Activated T-cell treated with anti-CD3 and anti-CD28 coated beads for 48 hours (primary cell): ENCODE data around the gene SCN7A.
"Not testable (repeated sequence)": the region's sequence is repeated elsewhere in the genome, so short reads cannot be mapped to it uniquely, and the experiment has no call there.

Experiments
- DNase-seq: peaks from one replicate; pipeline ENCODE4 v3.0.0-alpha.2; 2020; ENCODE audit warnings: low read depth

The SCN7A gene

GRCh38 chr2:166454006-166454595 lies 39.9 kb downstream of the SCN7A start:
- DNase-seq: no peak

GRCh38 chr2:166451468-166451867 lies 42.6 kb downstream of the SCN7A start:
- no peak for DNase-seq

DNA sequence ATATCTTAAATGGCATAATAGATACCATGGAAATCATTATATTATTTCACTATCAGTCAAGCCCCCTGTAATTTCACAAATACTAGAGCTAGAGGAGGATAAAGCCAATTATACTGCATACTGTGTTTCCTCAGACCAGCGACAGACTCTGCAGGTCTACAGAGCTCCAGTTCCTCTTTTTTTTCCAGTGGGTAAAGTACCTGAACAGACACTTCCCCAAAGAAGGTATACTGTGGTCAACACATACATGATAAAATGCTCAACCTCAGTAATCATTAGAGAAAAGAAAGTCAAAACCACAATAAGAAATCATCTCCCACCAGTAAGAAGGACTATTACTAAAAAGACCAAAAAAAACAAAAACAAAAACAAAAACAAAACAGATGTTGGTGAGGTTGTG lies 44.6 kb downstream of the SCN7A start:
- no peak for DNase-seq

DNA sequence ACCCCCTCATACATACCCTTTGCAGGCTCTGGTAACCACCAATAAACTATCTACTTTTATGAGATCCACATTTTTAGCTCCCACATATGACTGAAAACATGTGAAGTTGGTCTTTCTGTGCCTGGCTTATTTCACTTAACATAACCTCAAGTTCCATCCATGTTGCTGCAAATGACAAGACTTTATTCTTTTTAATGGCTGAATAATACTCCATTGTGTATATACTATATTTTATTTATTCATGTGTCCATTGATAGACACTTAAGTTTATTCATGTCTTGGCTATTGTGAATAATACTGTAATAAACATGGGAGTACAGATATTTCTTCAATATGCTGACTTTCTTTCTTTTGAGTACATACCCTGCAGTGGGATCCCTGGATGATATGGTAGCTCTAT lies 45.9 kb downstream of the SCN7A start:
- no peak for DNase-seq

GRCh38 chr2:166444306-166444705 lies 49.7 kb downstream of the SCN7A start:
- no peak for DNase-seq

- DNase-seq: no peak
These were observed 53.7 kb downstream of the SCN7A start for GRCh38 chr2:166440313-166440712.

DNA sequence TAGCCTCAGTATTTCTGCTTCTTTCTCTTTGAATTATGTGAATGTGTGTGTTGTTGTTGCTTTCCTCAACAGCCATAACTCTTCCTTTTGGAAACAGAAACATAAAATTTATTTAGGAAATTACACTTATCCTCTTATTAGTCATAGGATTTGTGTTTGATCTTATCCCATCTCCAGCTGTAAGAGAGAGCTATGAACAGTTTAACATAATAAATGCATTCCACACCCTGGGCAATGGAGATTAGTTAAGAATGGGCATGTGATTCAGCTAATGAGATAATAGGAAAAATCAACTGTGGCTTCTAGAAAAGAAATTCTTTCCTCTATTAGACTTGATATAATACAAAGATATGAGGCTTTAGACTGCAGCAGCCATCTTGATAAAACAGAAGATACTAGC lies 55.0 kb downstream of the SCN7A start:
- no peak for DNase-seq

DNA sequence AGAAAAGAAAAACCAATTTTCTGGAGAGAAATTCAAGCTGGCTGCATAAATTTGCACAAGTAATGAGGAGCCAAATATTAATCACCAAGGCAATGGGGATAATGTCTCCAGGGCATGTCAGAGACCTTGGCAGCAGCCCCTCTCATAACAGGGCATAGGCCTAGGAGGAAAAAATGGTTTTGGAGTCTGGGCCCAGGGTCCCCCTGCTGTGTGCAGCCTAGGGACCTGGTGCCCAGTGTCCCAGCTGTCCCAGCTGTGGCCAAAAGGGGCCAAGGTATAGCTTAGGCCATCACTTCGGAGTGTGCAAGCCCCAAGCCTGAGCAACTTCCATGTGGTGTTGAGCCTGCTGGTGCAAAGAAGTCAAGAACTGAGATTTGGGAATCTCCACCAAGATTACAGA lies 57.1 kb downstream of the SCN7A start:
- no peak for DNase-seq

- no peak for DNase-seq
These were observed 57.9 kb downstream of the SCN7A start for GRCh38 chr2:166436189-166436588.

- no peak for DNase-seq
These were observed 59.6 kb downstream of the SCN7A start for GRCh38 chr2:166434491-166434890.

- DNase-seq: no peak
These were observed 60.6 kb downstream of the SCN7A start for GRCh38 chr2:166433457-166433856.

- no peak for DNase-seq
These were observed 61.7 kb downstream of the SCN7A start for GRCh38 chr2:166432331-166432730.

GRCh38 chr2:166424841-166425240 lies 69.2 kb downstream of the SCN7A start:
- DNase-seq: no peak

- no peak for DNase-seq
These were observed 74.5 kb downstream of the SCN7A start for GRCh38 chr2:166419616-166419934.

GRCh38 chr2:166418853-166419615 lies 75.0 kb downstream of the SCN7A start:
- DNase-seq: no peak

GRCh38 chr2:166417669-166418068 lies 76.4 kb downstream of the SCN7A start:
- no peak for DNase-seq

- no peak for DNase-seq
These were observed 80.8 kb downstream of the SCN7A start for GRCh38 chr2:166413255-166413654.

DNA sequence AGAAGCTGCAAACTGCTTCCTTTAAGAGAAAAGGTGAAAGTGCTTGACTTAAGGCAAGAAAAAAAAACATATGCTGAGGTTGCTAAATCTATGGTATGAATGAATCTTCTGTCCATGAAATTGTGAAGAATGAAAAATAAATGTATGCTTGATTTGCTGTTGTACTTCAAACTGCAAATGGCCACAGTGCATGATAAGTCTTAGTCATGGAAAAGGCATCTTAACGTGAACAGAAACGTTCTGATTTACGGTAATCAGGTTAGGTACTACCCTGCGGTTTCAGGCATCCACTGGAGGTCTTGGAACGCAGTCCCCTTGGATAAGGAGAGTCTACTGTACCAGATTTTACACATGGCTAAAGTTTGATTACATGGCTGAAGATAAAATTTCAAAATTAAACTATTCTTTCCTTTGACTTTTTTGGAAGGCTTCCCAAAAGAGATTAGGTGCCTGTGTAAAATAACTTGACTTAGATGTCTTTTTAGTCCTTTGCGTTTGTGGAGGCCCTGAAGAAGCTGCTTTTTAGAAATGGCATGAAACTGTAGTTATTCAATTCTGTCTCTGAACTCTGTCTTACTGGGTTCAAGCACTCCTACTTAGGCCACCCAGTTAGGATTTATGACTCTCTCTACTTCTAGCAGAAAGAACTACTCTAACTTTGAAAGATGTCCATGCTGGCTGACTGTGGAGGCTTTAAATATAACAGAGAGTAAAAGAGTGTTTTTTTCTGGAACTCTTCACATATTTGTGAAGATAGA lies 82.4 kb downstream of the SCN7A start:
- DNase-seq: no peak

GRCh38 chr2:166410828-166411472 lies 83.1 kb downstream of the SCN7A start:
- DNase-seq: no peak

- not testable (repeated sequence) for DNase-seq
These were observed 86.3 kb downstream of the SCN7A start for GRCh38 chr2:166407746-166408145.

DNA sequence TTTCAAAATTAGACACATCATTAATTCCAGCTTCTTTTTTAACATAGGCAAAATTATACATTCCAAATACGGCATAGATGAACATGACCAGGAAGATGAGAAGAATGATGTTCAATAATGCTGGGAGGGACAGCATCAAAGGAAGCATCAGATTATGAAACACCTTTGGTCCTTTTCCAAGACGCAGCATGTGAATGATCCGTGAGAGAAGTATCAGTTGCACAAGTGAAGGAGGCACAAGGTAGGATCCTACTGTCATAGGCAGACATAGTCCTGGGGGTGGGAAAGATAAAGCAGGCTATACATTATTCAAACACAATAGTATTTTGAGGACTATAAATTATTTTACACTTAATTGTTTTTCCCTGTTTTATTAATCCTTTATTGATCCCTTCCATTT lies 87.7 kb downstream of the SCN7A start:
- no peak for DNase-seq

DNA sequence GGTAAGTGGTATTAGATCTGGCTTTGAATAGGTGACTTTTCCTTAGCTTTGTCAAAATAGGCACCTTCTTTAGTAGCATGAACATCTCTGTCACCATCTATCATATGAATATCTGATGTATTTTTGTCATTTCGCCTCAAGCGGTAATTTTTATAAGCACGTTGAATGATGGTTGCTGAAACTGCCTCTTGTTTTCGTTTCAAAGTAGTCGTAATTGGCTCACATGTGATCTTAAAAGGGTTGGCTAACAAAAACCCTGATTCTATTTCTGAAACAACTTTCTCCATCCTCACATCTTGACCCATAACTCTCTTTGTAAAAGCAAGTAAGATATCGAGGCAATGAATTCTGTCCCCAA lies 88.5 kb downstream of the SCN7A start:
- DNase-seq: no peak
